Stimulated activated CD4-positive, alpha-beta T cell treated with anti-CD3 and anti-CD28 coated beads, Interleukin-12 subunit alpha, Interleukin-12 subunit beta, amount 100 ng/mL, for 48 hours (primary cell): ENCODE results near the gene EFL1.
A peak's percentile ranks its signal among the peaks of the same experiment; 100 is the strongest.
"Not testable (repeated sequence)": the region's sequence is repeated elsewhere in the genome, so short reads cannot be mapped to it uniquely, and the experiment has no call there.

ENCODE experiments used
- DNase-seq, 3 donors: peaks; one replicate each; pipeline ENCODE4 v3.0.0-alpha.2; 2020; ENCODE audit warnings: low read depth in 2 of 3, low spot score in 1 of 3

Gene EFL1

DNA sequence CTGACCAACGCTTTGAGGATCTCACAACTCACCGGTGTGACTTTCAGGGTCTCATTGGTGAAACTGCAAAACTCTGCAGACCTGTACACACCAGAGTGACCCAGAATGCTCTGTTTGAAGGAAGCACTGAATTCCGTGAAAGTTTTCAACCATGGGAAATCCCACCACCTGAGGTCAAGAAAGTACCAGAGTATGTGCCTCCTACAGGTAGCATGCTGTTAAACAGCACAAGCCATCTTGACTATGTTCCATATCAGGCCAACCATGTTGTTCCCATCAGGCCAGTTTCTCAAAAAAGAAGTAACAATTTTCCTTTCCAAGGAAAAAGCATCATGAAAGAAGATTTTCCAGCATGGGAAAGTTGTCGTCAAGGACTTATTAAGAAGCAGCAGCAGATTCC lies 19.9 kb upstream of the EFL1 start:
- DNase-seq: not testable (repeated sequence)

- not testable (repeated sequence) for DNase-seq
Observed at GRCh38 chr15:82281276-82281675, 18.7 kb upstream of the EFL1 start.

DNA sequence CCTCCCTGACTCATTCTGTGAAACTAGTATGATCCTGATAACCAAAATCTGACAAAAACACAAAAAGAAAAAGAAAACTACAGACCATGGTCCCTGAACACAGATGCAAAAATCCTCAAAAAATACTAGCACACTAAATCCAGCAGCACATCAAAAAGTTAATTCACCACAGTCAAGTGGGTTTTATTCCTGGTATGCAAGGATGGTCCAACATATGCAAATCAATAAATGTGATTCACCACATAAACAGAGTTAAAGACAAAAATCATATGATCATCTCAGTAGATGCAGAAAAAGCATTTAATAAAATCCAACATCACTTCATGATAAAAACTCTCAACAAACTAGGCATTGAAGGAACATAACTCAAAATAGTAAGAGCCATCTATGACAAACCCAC lies 12.9 kb upstream of the EFL1 start:
- DNase-seq: no peak

DNA sequence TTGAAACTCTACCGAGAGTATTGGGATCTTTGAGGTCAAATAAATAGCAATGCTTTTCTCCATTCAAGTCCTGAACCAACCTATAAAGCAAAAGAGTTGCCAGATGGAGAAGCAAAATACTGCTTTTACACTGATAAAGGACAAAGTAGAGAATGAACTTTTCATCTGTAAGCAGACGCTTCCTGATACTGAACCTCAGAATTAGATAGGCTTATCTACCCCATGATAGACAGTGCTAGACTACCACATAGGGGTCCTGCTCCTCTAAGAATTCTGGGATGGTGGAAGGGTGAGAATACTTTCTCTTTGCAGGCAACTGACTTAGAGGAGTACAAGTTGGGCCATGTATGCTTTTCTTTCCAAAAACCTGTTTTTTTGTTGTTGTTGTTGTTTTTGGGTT lies 9.6 kb upstream of the EFL1 start:
- DNase-seq: no peak

GRCh38 chr15:82268454-82268853 lies 5.9 kb upstream of the EFL1 start:
- DNase-seq: not testable (repeated sequence)

- not testable (repeated sequence) for DNase-seq
Observed at GRCh38 chr15:82267137-82267536, 4.6 kb upstream of the EFL1 start.

GRCh38 chr15:82263350-82263749 lies 816 bp upstream of the EFL1 start:
- DNase-seq: no peak

DNA sequence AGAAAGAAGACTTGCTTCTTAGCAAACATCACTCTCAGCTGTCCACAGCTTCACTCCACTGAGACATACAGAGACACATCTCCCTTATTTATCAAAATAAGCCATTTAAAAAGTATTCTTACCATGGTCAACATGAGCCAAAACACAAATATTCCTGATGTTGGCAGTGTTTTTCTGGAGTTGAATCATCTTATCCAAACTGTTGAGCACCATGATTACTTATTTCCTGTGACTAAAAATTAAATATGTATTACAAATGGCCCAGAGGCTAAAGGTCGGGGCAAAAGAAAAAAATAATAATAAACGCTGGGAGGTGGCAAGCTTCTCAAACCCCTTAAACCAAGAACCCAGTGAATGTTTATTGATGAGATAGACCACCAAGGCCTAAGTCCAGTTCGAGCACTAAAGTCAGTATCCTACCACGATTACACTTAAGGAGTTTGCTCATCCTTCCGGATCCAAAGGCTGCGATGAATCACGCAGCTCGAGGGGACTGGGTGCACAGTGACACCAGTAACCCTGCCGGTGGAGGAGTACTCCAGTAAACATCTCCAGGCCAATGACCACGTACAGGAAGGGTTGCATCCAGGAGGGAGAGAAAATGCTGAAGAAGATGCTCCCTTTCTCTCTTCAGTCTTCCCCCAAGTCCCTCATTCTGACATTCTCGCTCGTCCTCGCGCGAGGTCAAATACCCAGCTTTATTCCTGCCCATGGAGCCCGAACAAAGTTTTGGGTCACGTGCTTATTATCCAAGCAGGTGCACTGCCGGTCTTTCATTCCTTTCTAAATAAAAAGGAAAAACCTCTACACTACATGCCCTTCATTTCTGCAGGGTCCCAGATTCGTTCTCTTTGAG lies 740 bp downstream of the EFL1 start:
- DNase-seq: peak; percentile 38 to 40 (median 39)

- DNase-seq: not testable (repeated sequence)
Observed at GRCh38 chr15:82248261-82248660, 14.3 kb downstream of the EFL1 start.

DNA sequence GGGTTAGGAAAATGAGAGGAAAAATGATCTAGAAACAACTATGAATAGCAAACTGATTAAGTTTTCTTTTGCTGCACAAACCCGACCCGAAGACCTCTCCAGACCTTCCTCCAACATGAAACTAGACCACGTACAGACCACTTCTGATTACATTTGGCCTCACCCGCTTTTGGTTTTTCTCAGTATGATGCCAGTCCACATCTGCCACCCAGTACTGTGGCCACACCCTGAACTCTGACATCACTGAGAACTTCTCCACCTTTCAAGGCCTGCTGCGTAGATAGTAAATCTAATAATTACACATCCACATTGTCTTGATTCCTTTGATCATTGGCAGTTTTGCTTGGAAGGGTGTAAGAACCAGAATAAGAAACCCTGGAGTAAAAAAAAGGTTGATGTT lies 16.6 kb downstream of the EFL1 start:
- DNase-seq: not testable (repeated sequence)

GRCh38 chr15:82243644-82244043 lies 18.9 kb downstream of the EFL1 start:
- DNase-seq: not testable (repeated sequence)

DNA sequence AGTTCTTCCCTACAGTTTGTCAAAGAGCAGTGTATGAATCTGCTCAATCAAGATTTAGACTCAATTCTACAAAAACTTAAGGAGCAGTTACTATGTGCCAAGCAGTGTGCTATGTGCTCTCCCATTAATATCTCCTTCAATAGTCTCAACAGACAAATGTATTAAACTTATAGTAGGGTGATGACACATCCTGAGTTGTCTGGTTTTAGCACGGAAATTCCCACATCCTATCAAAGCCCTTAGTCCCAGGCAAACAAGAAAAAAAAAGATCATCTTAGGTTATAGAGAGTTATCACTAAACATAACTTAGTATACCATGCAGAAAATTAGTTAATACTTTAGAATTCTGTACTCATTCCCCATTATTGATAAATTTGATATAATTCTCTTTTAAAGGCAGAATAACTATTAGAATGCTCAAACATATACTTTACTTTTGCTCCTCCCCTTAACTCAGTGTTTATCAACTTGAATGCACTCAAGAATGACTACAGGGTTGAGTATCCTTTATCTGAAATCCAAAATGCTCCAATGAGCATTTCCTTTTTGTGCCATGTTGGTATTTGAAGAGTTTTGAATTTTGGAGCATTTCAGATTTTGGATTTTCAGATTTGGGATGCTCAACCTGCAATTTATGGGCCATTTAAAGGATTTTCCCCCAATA lies 20.6 kb downstream of the EFL1 start:
- not testable (repeated sequence) for DNase-seq

GRCh38 chr15:82239685-82240391 lies 22.7 kb downstream of the EFL1 start:
- DNase-seq: no peak

GRCh38 chr15:82237944-82238534 lies 24.5 kb downstream of the EFL1 start:
- DNase-seq: not testable (repeated sequence)

- no peak for DNase-seq
Observed at GRCh38 chr15:82231842-82232241, 30.7 kb downstream of the EFL1 start.

DNA sequence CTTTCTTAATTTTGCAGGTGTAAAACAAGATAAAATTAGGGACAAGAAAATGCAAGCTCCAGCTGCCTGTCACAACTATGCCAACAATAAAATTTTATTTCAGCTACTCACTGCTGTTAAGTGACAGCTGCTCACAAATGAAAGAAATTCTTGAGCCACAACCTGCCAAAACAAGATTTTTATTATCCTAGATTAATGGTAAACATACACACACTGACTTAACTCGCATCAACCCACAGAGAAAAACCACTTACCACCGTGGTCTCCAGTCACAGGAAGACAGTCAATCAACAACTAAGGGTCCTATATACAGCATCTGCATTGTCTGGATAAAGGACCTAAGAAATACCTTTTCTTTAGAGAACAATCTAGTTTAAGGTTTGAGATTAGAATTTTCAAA lies 31.3 kb downstream of the EFL1 start:
- no peak for DNase-seq

DNA sequence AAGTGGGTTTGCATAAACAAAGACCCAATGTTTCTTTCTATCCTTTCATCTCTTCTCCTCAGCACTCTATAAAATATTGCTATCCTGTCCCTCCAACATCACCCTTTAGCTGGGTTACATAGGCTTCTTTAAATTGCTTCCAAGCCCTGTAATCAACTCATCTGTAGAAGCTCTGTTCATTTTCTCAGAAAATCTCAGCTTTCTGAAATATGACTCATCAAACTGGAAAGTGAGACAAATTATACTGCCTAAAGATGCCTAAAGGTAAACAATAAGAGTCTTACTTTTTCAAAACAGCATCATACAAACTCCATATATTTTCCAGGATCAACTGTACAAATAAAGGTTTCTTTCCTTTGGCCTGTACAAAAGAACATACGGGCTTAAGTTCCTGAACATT lies 33.8 kb downstream of the EFL1 start:
- no peak for DNase-seq

- peak in 1 of 3 donors; percentile 5 for DNase-seq
Observed at GRCh38 chr15:82221535-82221934, 41.0 kb downstream of the EFL1 start.

DNA sequence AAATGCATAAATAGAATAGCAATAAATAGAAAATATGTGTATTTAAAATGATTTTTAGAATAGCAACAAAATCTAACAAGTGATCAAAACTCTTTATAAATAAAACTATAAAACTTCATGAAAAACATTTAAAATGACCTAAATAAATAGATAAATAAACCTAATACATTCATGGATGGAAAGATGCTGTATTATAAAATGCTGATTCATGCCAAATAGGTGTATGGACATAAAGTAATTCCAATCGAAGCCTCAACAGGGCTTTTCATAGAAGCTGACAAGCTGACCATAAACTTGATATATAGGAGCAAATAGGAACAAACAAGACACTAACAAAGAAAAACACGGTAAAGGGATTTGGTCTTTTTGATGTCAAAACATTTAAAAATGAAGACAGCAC lies 46.4 kb downstream of the EFL1 start:
- not testable (repeated sequence) for DNase-seq

DNA sequence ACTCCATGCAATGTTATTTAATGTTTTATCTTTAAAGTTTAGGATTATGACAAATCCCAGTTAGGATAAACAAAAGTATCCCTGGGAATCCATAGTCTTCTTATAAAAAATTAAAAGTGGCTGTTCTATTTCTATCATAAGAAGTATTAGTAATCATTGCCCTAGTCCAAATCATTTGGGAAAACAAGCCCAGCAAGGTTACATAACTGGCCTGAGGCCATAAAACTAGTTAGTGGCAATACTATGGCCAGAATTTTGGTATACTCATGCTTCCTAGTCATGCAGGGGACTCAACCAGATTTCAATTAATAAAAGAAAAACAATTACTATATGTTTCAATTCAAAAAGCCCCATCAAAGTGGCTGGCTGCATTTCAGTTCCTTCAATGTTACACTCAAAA lies 50.3 kb downstream of the EFL1 start:
- not testable (repeated sequence) for DNase-seq

DNA sequence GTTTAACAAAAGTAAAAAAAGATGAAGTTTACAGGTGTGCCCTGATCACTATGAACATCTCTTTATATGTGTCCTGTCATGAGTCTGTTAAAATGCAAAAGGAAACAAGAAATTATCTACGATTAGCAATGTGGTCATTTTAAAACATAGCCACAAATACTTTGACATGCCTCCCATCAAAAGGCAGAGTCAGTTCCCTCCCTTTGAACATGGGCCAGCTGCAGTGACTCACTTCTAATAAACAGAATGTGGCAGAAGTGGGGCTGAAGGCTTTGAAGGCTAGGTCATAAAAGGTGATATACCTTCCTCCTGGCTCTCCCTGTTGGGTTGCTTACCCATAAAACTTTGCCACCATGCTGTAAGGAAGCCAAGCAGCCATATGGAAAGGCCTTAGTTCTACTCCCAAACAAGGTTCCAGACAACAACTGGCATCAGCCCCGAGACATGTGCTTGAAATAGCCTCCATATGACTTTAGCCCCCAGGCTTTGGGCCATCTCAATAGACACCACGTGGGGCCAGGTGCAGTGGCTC lies 52.4 kb downstream of the EFL1 start:
- DNase-seq: not testable (repeated sequence)
